Keratinocyte (primary cell): ENCODE data around the gene CTDSP2. TPM values are rescaled to one million over a fixed set of nuclear protein-coding genes. Genes with fewer than 3 reads are reported as not detected.

ENCODE experiments used
- DNase-seq: peaks from one replicate; pipeline ENCODE4 v3.0.0-alpha.2; 2011; ENCODE audit warnings: low read depth, missing footprints, low spot score
- FAIRE-seq: peaks from 2 replicates; lab custom pipeline; 2011; peaks lifted over from hg19 to GRCh38; lab: Jason Lieb, UNC
- H2AFZ ChIP-seq: 2 replicates; pipeline ENCODE4 v1.6.0; 2012; ENCODE audit warnings: low read length, control low read depth, inconsistent platforms; ENCODE audit not compliant: control insufficient read depth
- H3K27ac ChIP-seq: 2 replicates; pipeline ENCODE4 v1.5.1; 2011; ENCODE audit warnings: low read length; ENCODE audit not compliant: control insufficient read depth, insufficient read depth
- H3K27me3 ChIP-seq: 3 replicates; pipeline ENCODE4 v1.6.0; 2011; ENCODE audit warnings: low read length; ENCODE audit not compliant: control insufficient read depth, insufficient read depth; ENCODE audit errors: extremely low read depth
- H3K36me3 ChIP-seq, 2 experiments: 2 replicates in 1 of 2; 3 replicates in 1 of 2; pipeline ENCODE4 v1.5.1; 2011; ENCODE audit warnings: low read length in 2 of 2, mild to moderate bottlenecking in 1 of 2; ENCODE audit not compliant: control insufficient read depth in 2 of 2, insufficient read depth in 2 of 2; ENCODE audit errors: extremely low read depth in 1 of 2
- H3K4me1 ChIP-seq: 3 replicates; pipeline ENCODE4 v1.5.1; 2011; ENCODE audit warnings: low read length; ENCODE audit not compliant: control insufficient read depth, insufficient read depth; ENCODE audit errors: extremely low read depth
- H3K4me2 ChIP-seq: 3 replicates; pipeline ENCODE4 v1.6.0; 2011; ENCODE audit warnings: low read depth, low read length; ENCODE audit not compliant: control insufficient read depth, insufficient read depth; ENCODE audit errors: extremely low read depth
- H3K4me3 ChIP-seq, 3 experiments: fragments of 200-600 bp in 1 of 3; sonication (generic) in 1 of 3; 2 replicates in 2 of 3; 3 replicates in 1 of 3; pipeline ENCODE4 v1.5.1; 2011 to 2016; ENCODE audit warnings: low read length in 3 of 3, mild to moderate bottlenecking in 3 of 3, control low read depth in 2 of 3, inconsistent platforms in 1 of 3, low read depth in 1 of 3, mixed read lengths in 1 of 3, mixed run types in 1 of 3, moderate library complexity in 1 of 3; ENCODE audit not compliant: control insufficient read depth in 2 of 3, insufficient read depth in 2 of 3; ENCODE audit errors: extremely low read depth in 1 of 3
- H3K79me2 ChIP-seq: 2 replicates; pipeline ENCODE4 v1.6.0; 2012; ENCODE audit warnings: low read length; ENCODE audit not compliant: control insufficient read depth, insufficient read depth
- H3K9ac ChIP-seq: 3 replicates; pipeline ENCODE4 v1.6.0; 2011; ENCODE audit warnings: low read length; ENCODE audit not compliant: control insufficient read depth, insufficient read depth; ENCODE audit errors: extremely low read depth
- H3K9me1 ChIP-seq: 3 replicates; pipeline ENCODE4 v1.6.0; 2011; ENCODE audit warnings: low read length; ENCODE audit not compliant: control insufficient read depth, insufficient read depth; ENCODE audit errors: extremely low read depth
- H3K9me3 ChIP-seq: 2 replicates; pipeline ENCODE4 v1.5.1; 2012; ENCODE audit warnings: low read depth, low read length; ENCODE audit not compliant: control insufficient read depth
- H4K20me1 ChIP-seq: 3 replicates; pipeline ENCODE4 v1.6.0; 2011; ENCODE audit warnings: low read length; ENCODE audit not compliant: control insufficient read depth, insufficient read depth; ENCODE audit errors: extremely low read depth
- CTCF ChIP-seq, 3 experiments: IDR thresholded peaks in 1 of 3; conservative IDR thresholded peaks in 1 of 3; optimal IDR thresholded peaks in 1 of 3; 2 replicates in 2 of 3; 3 replicates in 1 of 3; pipeline versions ENCODE3 to v1.5.1; 2011; ENCODE audit warnings: low read length in 3 of 3, mild to moderate bottlenecking in 3 of 3, moderate library complexity in 2 of 3, control low read depth in 1 of 3, inconsistent platforms in 1 of 3; ENCODE audit not compliant: insufficient read depth in 2 of 3; ENCODE audit errors: extremely low read depth in 1 of 3
- EZH2 ChIP-seq: IDR thresholded peaks from one replicate; pipeline ENCODE4 v1.6.1; 2012; ENCODE audit warnings: inconsistent platforms, mild to moderate bottlenecking, low read length, moderate library complexity
- dilution Hi-C: fragments of 300-500 bp; cut with MboI; formaldehyde crosslinking; loops from one replicate; pipeline ENCODE4 v1.7.0; 2020; ENCODE audit warnings: low sequenced_read_pairs; ENCODE audit not compliant: extremely low pct_ligation_motif_present
- polyA plus RNA-seq, 5 experiments: library from polyadenylated mRNA; depleted of rRNA in 3 of 5; stranded (reverse) in 3 of 5; stranded (forward) in 1 of 5; unstranded in 1 of 5; fragments of >200 nt; gene quantifications; 1 replicate in 1 of 5; 2 replicates in 3 of 5; 3 replicates in 1 of 5; pipeline versions ENCODE4 v1.2.1 to v1.2.3, GENCODE V29; 2011 to 2012; ENCODE audit warnings: missing spikeins in 2 of 5, low read depth in 1 of 5, low replicate concordance in 1 of 5

The CTDSP2 gene
- polyA plus RNA-seq, 1 donor (not counting 4 experiments of a cell fraction or from before 2014, with no cell fraction given), result 54.6 TPM

GRCh38 chr12:57800965-57801364 is 45.6 kb downstream of the CTDSP2 start:
- no peaks in the 10 kb centered on the region for H3K27me3 ChIP-seq
- H3K9ac ChIP-seq, result no peak overlapping the region
- H3K36me3 ChIP-seq, result peaks cover 16 to 17% of the 10 kb centered on the region in 2 experiments
- H3K4me2 ChIP-seq, result no peak overlapping the region
- no peaks in the 10 kb centered on the region for H3K4me1 ChIP-seq
- FAIRE-seq (no peak), DNase-seq (no peak)
- no peak overlapping the region for H3K27ac ChIP-seq
- no peaks in the 10 kb centered on the region for H3K79me2 ChIP-seq
- H4K20me1 ChIP-seq, result no peaks in the 10 kb centered on the region
- no peak overlapping the region for H2AFZ ChIP-seq
- dilution Hi-C loops, result no loop called here
- no peaks in the 10 kb centered on the region for H3K9me3 ChIP-seq
- TF ChIP-seq CTCF (optimal IDR thresholded peaks at IDR 0.05 in 1 of 3, IDR thresholded peaks at IDR 0.05 in 1 of 3, conservative IDR thresholded peaks at IDR 0.05 in 1 of 3; ENCODE audit: extremely low read depth in 1 of 3, insufficient read depth in 2 of 3, low read length in 3 of 3) (no peak), EZH2 (no peak)
- H3K9me1 ChIP-seq, result no peaks in the 10 kb centered on the region
- H3K4me3 ChIP-seq, result no peak overlapping the region

GRCh38 chr12:57797933-57798332 is 48.6 kb downstream of the CTDSP2 start:
- H3K4me1 ChIP-seq, result peaks cover 19% of the 10 kb centered on the region
- H3K36me3 ChIP-seq, result peaks cover 17 to 19% of the 10 kb centered on the region in 2 experiments
- H3K4me2 ChIP-seq, result no peak overlapping the region
- H4K20me1 ChIP-seq, result no peaks in the 10 kb centered on the region
- H3K4me3 ChIP-seq, result no peak overlapping the region
- FAIRE-seq (no peak), DNase-seq (no peak)
- no peaks in the 10 kb centered on the region for H3K9me3 ChIP-seq
- no peaks in the 10 kb centered on the region for H3K9me1 ChIP-seq
- H3K27me3 ChIP-seq, result no peaks in the 10 kb centered on the region
- dilution Hi-C loops, result no loop called here
- H3K27ac ChIP-seq, result no peak overlapping the region
- H3K79me2 ChIP-seq, result no peaks in the 10 kb centered on the region
- no peak overlapping the region for H3K9ac ChIP-seq
- TF ChIP-seq CTCF (optimal IDR thresholded peaks at IDR 0.05 in 1 of 3, IDR thresholded peaks at IDR 0.05 in 1 of 3, conservative IDR thresholded peaks at IDR 0.05 in 1 of 3; ENCODE audit: extremely low read depth in 1 of 3, insufficient read depth in 2 of 3, low read length in 3 of 3), result no peak
- TF ChIP-seq EZH2, result no peak
- H2AFZ ChIP-seq, result no peak overlapping the region
